ENCODE measurements around the gene HAND2. TPM values are rescaled to one million over a fixed set of nuclear protein-coding genes. Genes with fewer than 3 reads are reported as not detected.

HAND2 gene
- total RNA-seq, 1 donor from 2014 or later, result not detected

GRCh38 chr4:173572493-173573129 is 42.6 kb upstream of the HAND2 start:
- H3K4me3 Mint-ChIP-seq (ENCODE audit: unreplicated experiment), result no peak overlapping the region
- H3K4me1 Mint-ChIP-seq (ENCODE audit: low read depth, unreplicated experiment), result no peaks in the 10 kb centered on the region
- FAIRE-seq (no peak), DNase-seq (ENCODE audit: low read depth) (no peak)
- no peak overlapping the region for H3K9ac ChIP-seq (ENCODE audit: low read length)
- no peak for TF ChIP-seq CTCF (IDR thresholded peaks at IDR 0.05; ENCODE audit: insufficient read depth, low read depth, low read length)
- no peak for TF ChIP-seq EZH2 (IDR thresholded peaks at IDR 0.05; ENCODE audit: insufficient read depth, low read length)
- peaks cover 6% of the 10 kb centered on the region for H3K27me3 Mint-ChIP-seq (ENCODE audit: low read depth, unreplicated experiment)
- H3K4me1 ChIP-seq (ENCODE audit: insufficient read depth, low read length), result no peaks in the 10 kb centered on the region
- no peaks in the 10 kb centered on the region for H3K27me3 ChIP-seq (ENCODE audit: insufficient read depth, low read length)
- H3K36me3 ChIP-seq (ENCODE audit: insufficient read depth, low read length), result no peaks in the 10 kb centered on the region
- no peaks in the 10 kb centered on the region for H3K36me3 Mint-ChIP-seq (ENCODE audit: low read depth, unreplicated experiment)
- no peak overlapping the region for H3K4me3 ChIP-seq (ENCODE audit: insufficient read depth, low read depth, low read length)
- no peaks in the 10 kb centered on the region for H3K79me2 ChIP-seq (ENCODE audit: insufficient read depth, low read length)
- H3K9me3 Mint-ChIP-seq (ENCODE audit: unreplicated experiment), result no peaks in the 10 kb centered on the region
- no peak overlapping the region for H2AFZ ChIP-seq (ENCODE audit: low read depth, low read length)
- H3K4me2 ChIP-seq (ENCODE audit: low read length), result no peak overlapping the region
- no peak overlapping the region for H3K27ac ChIP-seq (ENCODE audit: low read depth, low read length)
- no peaks in the 10 kb centered on the region for H4K20me1 ChIP-seq (ENCODE audit: insufficient read depth, low read length)
- no peaks in the 10 kb centered on the region for H3K9me3 ChIP-seq (ENCODE audit: insufficient read depth, low read depth, low read length)
- H3K27ac Mint-ChIP-seq (ENCODE audit: unreplicated experiment), result no peak overlapping the region

GRCh38 chr4:173571620-173572019 is 41.6 kb upstream of the HAND2 start:
- no peak for TF ChIP-seq EZH2 (IDR thresholded peaks at IDR 0.05; ENCODE audit: insufficient read depth, low read length)
- no peak for FAIRE-seq
- H3K9me3 Mint-ChIP-seq (ENCODE audit: unreplicated experiment), result no peaks in the 10 kb centered on the region
- H3K27me3 ChIP-seq (ENCODE audit: insufficient read depth, low read length), result no peaks in the 10 kb centered on the region
- H3K4me2 ChIP-seq (ENCODE audit: low read length), result no peak overlapping the region
- H2AFZ ChIP-seq (ENCODE audit: low read depth, low read length), result no peak overlapping the region
- H3K36me3 ChIP-seq (ENCODE audit: insufficient read depth, low read length), result no peaks in the 10 kb centered on the region
- H3K4me1 ChIP-seq (ENCODE audit: insufficient read depth, low read length), result no peaks in the 10 kb centered on the region
- H3K4me1 Mint-ChIP-seq (ENCODE audit: low read depth, unreplicated experiment), result no peaks in the 10 kb centered on the region
- H3K9me3 ChIP-seq (ENCODE audit: insufficient read depth, low read depth, low read length), result no peaks in the 10 kb centered on the region
- H4K20me1 ChIP-seq (ENCODE audit: insufficient read depth, low read length), result no peaks in the 10 kb centered on the region
- no peak overlapping the region for H3K4me3 ChIP-seq (ENCODE audit: insufficient read depth, low read depth, low read length)
- H3K36me3 Mint-ChIP-seq (ENCODE audit: low read depth, unreplicated experiment), result no peaks in the 10 kb centered on the region
- H3K27ac ChIP-seq (ENCODE audit: low read depth, low read length), result no peak overlapping the region
- H3K27ac Mint-ChIP-seq (ENCODE audit: unreplicated experiment), result no peak overlapping the region
- H3K27me3 Mint-ChIP-seq (ENCODE audit: low read depth, unreplicated experiment), result peaks cover 6% of the 10 kb centered on the region
- H3K9ac ChIP-seq (ENCODE audit: low read length), result no peak overlapping the region
- no peaks in the 10 kb centered on the region for H3K79me2 ChIP-seq (ENCODE audit: insufficient read depth, low read length)
- H3K4me3 Mint-ChIP-seq (ENCODE audit: unreplicated experiment), result no peak overlapping the region
- no peak for DNase-seq (ENCODE audit: low read depth)

- H3K4me1 Mint-ChIP-seq (ENCODE audit: low read depth, unreplicated experiment), result no peaks in the 10 kb centered on the region
- Histone ChIP-seq H3K27ac (ENCODE audit: low read depth, low read length) (no peak overlapping the region), H3K9ac (ENCODE audit: low read length) (no peak overlapping the region), H4K20me1 (ENCODE audit: insufficient read depth, low read length) (no peaks in the 10 kb centered on the region), H3K4me2 (ENCODE audit: low read length) (no peak overlapping the region), H3K27me3 (ENCODE audit: insufficient read depth, low read length) (no peaks in the 10 kb centered on the region), H3K4me3 (ENCODE audit: insufficient read depth, low read depth, low read length) (no peak overlapping the region), H2AFZ (ENCODE audit: low read depth, low read length) (no peak overlapping the region), H3K79me2 (ENCODE audit: insufficient read depth, low read length) (no peaks in the 10 kb centered on the region), H3K9me3 (ENCODE audit: insufficient read depth, low read depth, low read length) (no peaks in the 10 kb centered on the region), H3K36me3 (ENCODE audit: insufficient read depth, low read length) (no peaks in the 10 kb centered on the region), H3K4me1 (ENCODE audit: insufficient read depth, low read length) (no peaks in the 10 kb centered on the region)
- H3K27me3 Mint-ChIP-seq (ENCODE audit: low read depth, unreplicated experiment), result peaks cover 2% of the 10 kb centered on the region
- no peaks in the 10 kb centered on the region for H3K9me3 Mint-ChIP-seq (ENCODE audit: unreplicated experiment)
- H3K4me3 Mint-ChIP-seq (ENCODE audit: unreplicated experiment), result no peak overlapping the region
- no peak for DNase-seq (ENCODE audit: low read depth)
- no peak for FAIRE-seq
- H3K36me3 Mint-ChIP-seq (ENCODE audit: low read depth, unreplicated experiment), result no peaks in the 10 kb centered on the region
- no peak overlapping the region for H3K27ac Mint-ChIP-seq (ENCODE audit: unreplicated experiment)
- no peak for TF ChIP-seq CTCF (IDR thresholded peaks at IDR 0.05; ENCODE audit: insufficient read depth, low read depth, low read length)
Observed at GRCh38 chr4:173565281-173565680, 35.3 kb upstream of the HAND2 start.
